Urothelium cell line (cell line): ENCODE measurements around the gene ZNF440.

Experiments
- DNase-seq: peaks from one replicate; pipeline ENCODE4 v3.0.0; 2011; ENCODE audit warnings: low spot score, mixed read lengths
- FAIRE-seq: peaks from 2 replicates; lab custom pipeline; 2011; peaks lifted over from hg19 to GRCh38; lab: Jason Lieb, UNC

The ZNF440 gene

GRCh38 chr19:11880598-11880997, 66.5 kb downstream of the ZNF440 start:
- FAIRE-seq, result no peak
- no peak for DNase-seq

- peak; percentile 55 for DNase-seq
- no peak for FAIRE-seq
These were observed 67.2 kb downstream of the ZNF440 start for GRCh38 chr19:11881151-11881800.

- no peak for DNase-seq
- FAIRE-seq, result no peak
These were observed 68.5 kb downstream of the ZNF440 start for GRCh38 chr19:11882606-11883005.
